GM21619 (cell line): ENCODE data around the gene GSTT4.
"Not testable (repeated sequence)": the region's sequence is repeated elsewhere in the genome, so short reads cannot be mapped to it uniquely, and the experiment has no call there.

Experiments used
- ATAC-seq: cut with Tn5 transposase; IDR thresholded peaks from one replicate; pipeline ENCODE4 v1.9.1; 2021; ENCODE audit not compliant: unreplicated experiment

GSTT4 gene

GRCh38 chr22:23954193-23954990 lies 50.9 kb downstream of the GSTT4 start:
- not testable (repeated sequence) for ATAC-seq

GRCh38 chr22:23953485-23953884 lies 51.8 kb downstream of the GSTT4 start:
- not testable (repeated sequence) for ATAC-seq

GRCh38 chr22:23952794-23953405 lies 52.4 kb downstream of the GSTT4 start:
- ATAC-seq, result not testable (repeated sequence)

- not testable (repeated sequence) for ATAC-seq
Measured at GRCh38 chr22:23951383-23951782, 53.9 kb downstream of the GSTT4 start.

GRCh38 chr22:23949764-23950163 lies 55.5 kb downstream of the GSTT4 start:
- not testable (repeated sequence) for ATAC-seq
